ENCODE measurements around the gene EPM2AIP1. TPM values are rescaled to one million over a fixed set of nuclear protein-coding genes. Genes with fewer than 3 reads are reported as not detected.
A peak's percentile ranks its signal among the peaks of the same experiment; 100 is the strongest.
"Not testable (repeated sequence)": the region's sequence is repeated elsewhere in the genome, so short reads cannot be mapped to it uniquely, and the experiment has no call there.

The EPM2AIP1 gene
- total RNA-seq, 1 experiment from 2014 or later = 11.4 TPM

- in situ Hi-C loops (cut with HindIII; ENCODE audit: low sequenced_read_pairs) = no loop called here
- DNase-seq (ENCODE audit: low spot score) = no peak
Measured at GRCh38 chr3:36957862-36958686, 34.9 kb downstream of the EPM2AIP1 start.

- in situ Hi-C loops (cut with HindIII; ENCODE audit: low sequenced_read_pairs) = no loop called here
- no peak for DNase-seq (ENCODE audit: low spot score)
Measured at GRCh38 chr3:36957063-36957462, 35.9 kb downstream of the EPM2AIP1 start.

GRCh38 chr3:36956155-36956554 lies 36.8 kb downstream of the EPM2AIP1 start:
- DNase-seq (ENCODE audit: low spot score) = no peak
- in situ Hi-C loops (cut with HindIII; ENCODE audit: low sequenced_read_pairs) = no loop called here

GRCh38 chr3:36954452-36955134 lies 38.3 kb downstream of the EPM2AIP1 start:
- no peak for DNase-seq (ENCODE audit: low spot score)
- in situ Hi-C loops (cut with HindIII; ENCODE audit: low sequenced_read_pairs) = no loop called here

- DNase-seq (ENCODE audit: low spot score); in situ Hi-C loops (cut with HindIII; ENCODE audit: low sequenced_read_pairs): not testable (repeated sequence)
Measured at GRCh38 chr3:36947814-36948213, 45.1 kb downstream of the EPM2AIP1 start.

GRCh38 chr3:36945333-36945980 lies 47.5 kb downstream of the EPM2AIP1 start:
- in situ Hi-C loops (cut with HindIII; ENCODE audit: low sequenced_read_pairs) = no loop called here
- DNase-seq (ENCODE audit: low spot score) = no peak

- DNase-seq (ENCODE audit: low spot score) = peak; percentile 81
Measured at GRCh38 chr3:36944641-36945270, 48.2 kb downstream of the EPM2AIP1 start, which contains the start of gene TRANK1. Gene TRANK1 (minus strand): TSS chr3:36945054. CDS start chr3:36944809, 245 bp downstream.

GRCh38 chr3:36944012-36944640 lies 48.8 kb downstream of the EPM2AIP1 start:
- peak; percentile 77 for DNase-seq (ENCODE audit: low spot score)
- in situ Hi-C loops (cut with HindIII; ENCODE audit: low sequenced_read_pairs) = no loop called here

More at GRCh38 chr3:36944641-36945270, 48.2 kb downstream of the EPM2AIP1 start, which contains the start of gene TRANK1:
- in situ Hi-C loops (cut with HindIII; ENCODE audit: low sequenced_read_pairs) = no loop called here

GRCh38 chr3:36943601-36944000 lies 49.3 kb downstream of the EPM2AIP1 start:
- DNase-seq (ENCODE audit: low spot score) = no peak
- in situ Hi-C loops (cut with HindIII; ENCODE audit: low sequenced_read_pairs) = no loop called here

GRCh38 chr3:36942638-36943248 lies 50.2 kb downstream of the EPM2AIP1 start:
- in situ Hi-C loops (cut with HindIII; ENCODE audit: low sequenced_read_pairs) = no loop called here
- no peak for DNase-seq (ENCODE audit: low spot score)

GRCh38 chr3:36941658-36942057 lies 51.3 kb downstream of the EPM2AIP1 start:
- in situ Hi-C loops (cut with HindIII; ENCODE audit: low sequenced_read_pairs) = no loop called here
- no peak for DNase-seq (ENCODE audit: low spot score)

- no peak for DNase-seq (ENCODE audit: low spot score)
- in situ Hi-C loops (cut with HindIII; ENCODE audit: low sequenced_read_pairs) = no loop called here
Measured at GRCh38 chr3:36941162-36941561, 51.8 kb downstream of the EPM2AIP1 start.

- no peak for DNase-seq (ENCODE audit: low spot score)
Measured at GRCh38 chr3:36937492-36937891, 55.4 kb downstream of the EPM2AIP1 start.

More at GRCh38 chr3:36937492-36937891, 55.4 kb downstream of the EPM2AIP1 start:
- in situ Hi-C loops (cut with HindIII; ENCODE audit: low sequenced_read_pairs) = no loop called here

Other genes with a start within 250 kb of the EPM2AIP1 start
- not detected in 2 replicates for gene DCLK3, start 228.6 kb downstream of the EPM2AIP1 start, total RNA-seq (2014; rRNA removed; shearing (Covaris generic))
- gene TRANK1, start 48.1 kb downstream of the EPM2AIP1 start, total RNA-seq (2014; rRNA removed; shearing (Covaris generic)) = 0.18 and 0.44 TPM in 2 replicates
- gene MLH1, start 387 bp upstream of the EPM2AIP1 start, total RNA-seq (2014; rRNA removed; shearing (Covaris generic)) = 82.5 and 84.7 TPM in 2 replicates
- gene LRRFIP2, start 181.5 kb upstream of the EPM2AIP1 start, total RNA-seq (2014; rRNA removed; shearing (Covaris generic)) = 63.3 and 90.5 TPM in 2 replicates